GM19455 (cell line): ENCODE measurements around the gene SPATA33.

Experiments used
- ATAC-seq: cut with Tn5 transposase; IDR thresholded peaks from one replicate; pipeline ENCODE4 v1.9.1; 2021; ENCODE audit not compliant: unreplicated experiment

The SPATA33 gene

GRCh38 chr16:89706518-89707260 is 49.1 kb downstream of the SPATA33 start:
- no peak for ATAC-seq

- no peak for ATAC-seq
Measured at GRCh38 chr16:89707695-89708094, 50.1 kb downstream of the SPATA33 start.

GRCh38 chr16:89708481-89708931 is 50.9 kb downstream of the SPATA33 start:
- no peak for ATAC-seq

- no peak for ATAC-seq
Measured at GRCh38 chr16:89709166-89709565, 51.5 kb downstream of the SPATA33 start.

- no peak for ATAC-seq
Measured at GRCh38 chr16:89709716-89710432, 52.2 kb downstream of the SPATA33 start.

- ATAC-seq, result no peak
Measured at GRCh38 chr16:89710709-89711564, 53.3 kb downstream of the SPATA33 start.

GRCh38 chr16:89711601-89712273 is 54.1 kb downstream of the SPATA33 start:
- peak; percentile 50 for ATAC-seq

GRCh38 chr16:89712274-89712781 is 54.7 kb downstream of the SPATA33 start:
- no peak for ATAC-seq

GRCh38 chr16:89716493-89716892 is 58.9 kb downstream of the SPATA33 start:
- ATAC-seq, result no peak

- ATAC-seq, result no peak
Measured at GRCh38 chr16:89716916-89717687, 59.5 kb downstream of the SPATA33 start.

GRCh38 chr16:89717688-89718505 is 60.3 kb downstream of the SPATA33 start:
- ATAC-seq, result no peak
